ENCODE measurements around the gene S100G.

S100G gene

GRCh38 chrX:16651391-16652024 lies 1.6 kb downstream of the S100G start:
- no peak for FAIRE-seq

GRCh38 chrX:16653424-16653823 lies 3.5 kb downstream of the S100G start:
- FAIRE-seq = no peak

- no peak for FAIRE-seq
These were observed 4.1 kb downstream of the S100G start for GRCh38 chrX:16654093-16654492.

GRCh38 chrX:16658284-16658683 lies 8.3 kb downstream of the S100G start:
- no peak for FAIRE-seq

- no peak for FAIRE-seq
These were observed 9.4 kb downstream of the S100G start for GRCh38 chrX:16659321-16659720.

- no peak for FAIRE-seq
These were observed 11.5 kb downstream of the S100G start for GRCh38 chrX:16661495-16661894.

- FAIRE-seq = no peak
These were observed 12.4 kb downstream of the S100G start for GRCh38 chrX:16662402-16662801.

- FAIRE-seq = no peak
These were observed 14.1 kb downstream of the S100G start for GRCh38 chrX:16664074-16664473.

GRCh38 chrX:16664626-16665025 lies 14.7 kb downstream of the S100G start:
- no peak for FAIRE-seq

- FAIRE-seq = no peak
These were observed 15.1 kb downstream of the S100G start for GRCh38 chrX:16665089-16665488.

- no peak for FAIRE-seq
These were observed 16.6 kb downstream of the S100G start for GRCh38 chrX:16666541-16666940.

GRCh38 chrX:16671005-16671404 lies 21.0 kb downstream of the S100G start:
- FAIRE-seq = peak; percentile 80

- no peak for FAIRE-seq
These were observed 28.7 kb downstream of the S100G start for GRCh38 chrX:16678689-16679088.

- no peak for FAIRE-seq
These were observed 33.2 kb downstream of the S100G start for GRCh38 chrX:16683007-16683664.

- no peak for FAIRE-seq
These were observed 37.6 kb downstream of the S100G start for GRCh38 chrX:16687514-16687913.

GRCh38 chrX:16695079-16695676 lies 45.2 kb downstream of the S100G start:
- FAIRE-seq = peak; percentile 43

GRCh38 chrX:16696956-16697355 lies 47.0 kb downstream of the S100G start:
- FAIRE-seq = no peak

- no peak for FAIRE-seq
These were observed 49.4 kb downstream of the S100G start for GRCh38 chrX:16699389-16699788.

GRCh38 chrX:16700734-16701133 lies 50.8 kb downstream of the S100G start:
- no peak for FAIRE-seq

GRCh38 chrX:16702700-16703599 lies 53.0 kb downstream of the S100G start:
- FAIRE-seq = no peak

Data from TTC549 (cell line).